ENCODE measurements around the gene PPP2R5C.

Gene PPP2R5C

DNA sequence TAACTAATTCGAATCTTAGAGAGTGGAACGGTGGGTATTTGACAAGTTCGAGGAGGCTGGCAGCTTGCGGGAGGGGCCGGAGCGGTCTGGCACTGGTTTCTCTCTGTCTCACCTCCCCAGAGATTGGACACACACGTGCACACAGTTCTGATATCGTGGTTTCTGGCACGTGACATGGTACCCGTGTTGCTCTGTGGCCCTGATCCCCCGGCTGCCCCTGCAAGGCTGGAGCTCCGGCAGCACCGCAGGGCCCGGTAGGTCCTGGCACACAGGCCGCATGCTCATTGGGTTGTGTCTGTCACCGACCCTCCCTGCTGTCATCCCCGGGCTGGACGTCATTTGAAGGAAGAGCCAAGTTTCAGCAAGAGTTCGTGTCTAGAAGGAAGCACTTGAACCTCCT lies 82.7 kb downstream of the PPP2R5C start:
- no peak for DNase-seq

- DNase-seq, result no peak
Observed at GRCh38 chr14:101844751-101845150, 83.2 kb downstream of the PPP2R5C start.

DNA sequence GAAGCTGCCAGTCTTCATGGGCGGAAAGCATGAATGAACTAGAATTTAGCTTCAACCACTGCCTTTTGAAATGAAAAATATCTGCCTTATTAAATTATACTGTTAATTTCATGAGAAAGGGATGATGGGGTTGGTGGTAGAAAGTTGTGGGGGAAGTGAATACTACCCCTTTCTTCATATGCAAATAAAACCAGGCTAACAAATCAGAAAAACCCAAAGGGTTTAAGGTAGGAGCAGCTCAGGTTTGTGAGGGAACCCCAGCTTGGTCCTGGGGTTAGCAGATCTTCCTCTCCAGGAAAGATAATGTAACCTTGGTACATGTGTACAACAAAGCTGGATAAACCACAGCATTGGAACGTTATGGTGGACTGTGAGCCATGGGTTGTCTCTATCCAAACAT lies 84.0 kb downstream of the PPP2R5C start:
- DNase-seq, result no peak

GRCh38 chr14:101845896-101846295 lies 84.4 kb downstream of the PPP2R5C start:
- no peak for DNase-seq

DNA sequence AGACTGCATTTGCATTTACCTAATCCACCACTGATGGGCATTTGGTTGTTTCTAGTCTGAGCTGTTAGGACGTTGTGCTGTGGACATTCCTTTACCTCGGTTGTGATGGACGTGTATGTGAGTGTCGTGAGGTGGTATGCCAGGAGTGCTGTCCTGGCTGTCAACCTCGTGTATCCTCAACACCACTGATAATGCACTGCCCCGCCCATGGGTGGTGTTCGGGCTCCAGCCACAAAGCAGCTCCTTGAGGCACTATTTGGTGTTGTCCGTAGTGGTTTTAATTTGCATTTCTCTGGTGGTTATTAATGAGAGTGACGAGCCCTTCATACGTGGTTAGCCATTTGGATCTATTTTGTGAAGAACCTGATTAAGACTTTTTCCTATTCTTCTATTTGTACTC lies 87.6 kb downstream of the PPP2R5C start:
- DNase-seq, result no peak

- no peak for DNase-seq
Observed at GRCh38 chr14:101849640-101850039, 88.1 kb downstream of the PPP2R5C start.

DNA sequence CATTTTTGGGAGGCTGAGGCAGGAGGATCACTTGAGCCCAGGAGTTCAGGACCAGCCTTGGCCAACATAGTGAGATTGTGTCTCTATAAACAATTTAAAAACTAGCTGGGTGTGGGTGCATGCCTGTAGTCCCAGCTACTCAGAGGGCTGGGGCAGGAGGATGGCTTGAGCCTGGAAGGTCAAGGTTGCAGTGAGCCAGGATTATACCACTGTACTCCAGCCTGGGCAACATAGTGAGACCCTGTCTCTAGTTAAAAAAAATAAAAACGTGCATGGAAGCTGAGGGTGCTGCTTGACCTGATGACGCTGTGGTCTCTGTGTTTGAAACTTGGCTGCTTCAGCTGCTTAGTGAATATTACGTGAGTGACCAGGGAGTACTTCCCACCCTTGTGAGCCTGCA lies 89.7 kb downstream of the PPP2R5C start:
- no peak for DNase-seq

DNA sequence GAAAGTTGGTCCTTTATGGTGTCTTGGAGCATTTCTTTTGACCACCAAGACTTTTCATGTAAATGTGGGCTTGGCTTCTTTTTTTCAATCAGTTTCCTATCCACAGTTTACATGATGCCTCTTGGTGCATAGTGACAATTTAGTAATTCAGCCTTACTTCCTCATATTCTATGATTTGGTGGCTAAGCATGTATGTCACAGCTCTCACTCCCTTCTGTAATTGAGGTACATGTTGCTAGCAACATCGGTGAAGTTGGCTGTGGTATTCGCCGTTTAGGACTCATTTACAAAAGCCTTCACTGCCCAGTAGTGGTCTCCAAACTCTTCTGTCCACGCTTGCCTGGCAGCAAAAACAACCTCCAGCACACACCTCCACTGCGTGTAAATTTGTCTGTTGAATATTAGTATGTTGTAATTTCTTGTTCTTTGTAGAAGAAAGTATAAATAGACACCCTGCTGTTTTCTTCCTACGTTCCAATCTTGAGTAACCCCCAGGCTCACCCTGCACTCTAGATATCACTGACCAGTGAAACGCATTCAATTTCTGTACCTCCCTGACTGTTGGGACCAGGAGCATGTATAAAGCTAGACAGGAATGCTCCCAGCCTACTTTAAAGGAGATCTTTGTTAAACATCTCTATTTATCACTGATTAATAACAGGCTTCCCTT lies 90.4 kb downstream of the PPP2R5C start:
- DNase-seq, result no peak

DNA sequence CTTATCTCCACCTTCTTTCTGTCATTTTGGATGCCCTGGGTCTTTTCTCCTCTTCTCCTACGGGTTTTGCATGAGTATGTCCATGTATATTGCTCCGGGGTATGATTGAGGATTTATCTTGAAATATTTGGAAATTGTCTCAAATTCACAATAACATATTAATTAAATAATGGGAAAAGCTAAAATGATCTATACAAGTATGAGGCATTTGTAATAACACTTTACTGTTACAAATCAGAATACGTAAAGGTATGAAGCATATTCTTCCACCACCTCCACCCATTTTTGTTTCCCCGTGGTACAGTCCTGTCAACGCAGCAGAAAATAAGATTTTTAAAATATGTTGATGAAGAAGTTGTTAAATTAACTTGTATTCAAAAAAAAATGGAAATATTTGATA lies 91.3 kb downstream of the PPP2R5C start:
- no peak for DNase-seq

GRCh38 chr14:101853455-101854018 lies 92.0 kb downstream of the PPP2R5C start:
- no peak for DNase-seq

DNA sequence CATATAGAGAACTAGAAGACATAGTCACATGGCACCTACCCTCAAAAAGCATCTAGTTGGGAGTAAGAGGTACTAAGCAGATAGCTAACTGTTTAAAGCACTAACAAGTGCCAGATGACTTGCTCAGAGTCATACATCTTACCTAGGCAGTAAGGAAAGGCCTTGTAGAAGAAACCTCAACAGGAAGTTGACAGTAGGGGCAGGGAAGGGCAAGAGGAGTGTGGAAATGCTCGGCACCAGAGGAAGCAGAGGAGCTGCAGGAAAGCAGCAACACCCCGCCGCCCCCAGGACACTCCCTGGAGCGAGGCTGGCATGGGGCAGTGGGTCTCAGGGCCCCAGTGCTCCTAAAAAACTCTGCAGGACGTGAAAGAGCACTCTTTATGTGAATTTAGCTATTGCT lies 92.9 kb downstream of the PPP2R5C start:
- no peak for DNase-seq

GRCh38 chr14:101855958-101856357 lies 94.4 kb downstream of the PPP2R5C start:
- no peak for DNase-seq

- no peak for DNase-seq
Observed at GRCh38 chr14:101856536-101856935, 95.0 kb downstream of the PPP2R5C start.

GRCh38 chr14:101857226-101857625 lies 95.7 kb downstream of the PPP2R5C start:
- no peak for DNase-seq

GRCh38 chr14:101858791-101859537 lies 97.5 kb downstream of the PPP2R5C start:
- DNase-seq, result no peak

DNA sequence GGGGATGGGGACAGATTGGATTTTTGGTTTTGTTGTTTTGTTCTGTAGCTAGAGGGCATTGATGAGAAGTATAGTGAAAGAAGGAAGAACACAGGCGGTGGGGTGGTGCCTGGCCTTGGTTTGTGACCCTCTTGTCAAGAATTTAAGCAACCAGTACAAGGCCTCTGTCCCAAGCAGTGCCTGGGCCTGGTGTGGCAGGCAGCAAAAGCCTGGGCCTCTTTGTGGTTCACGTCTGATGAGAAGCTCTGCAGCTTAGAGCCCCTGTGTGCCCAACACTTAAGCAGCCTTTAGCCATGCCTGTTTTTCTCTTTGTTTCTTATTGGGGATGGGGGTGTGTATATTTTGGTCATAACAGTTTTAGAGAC lies 98.0 kb downstream of the PPP2R5C start:
- no peak for DNase-seq

GRCh38 chr14:101859958-101860357 lies 98.4 kb downstream of the PPP2R5C start:
- no peak for DNase-seq

GRCh38 chr14:101861464-101861863 lies 100.0 kb downstream of the PPP2R5C start:
- DNase-seq, result no peak

- DNase-seq, result no peak
Observed at GRCh38 chr14:101862177-101862576, 100.7 kb downstream of the PPP2R5C start.

GRCh38 chr14:101862711-101863110 lies 101.2 kb downstream of the PPP2R5C start:
- no peak for DNase-seq

DNA sequence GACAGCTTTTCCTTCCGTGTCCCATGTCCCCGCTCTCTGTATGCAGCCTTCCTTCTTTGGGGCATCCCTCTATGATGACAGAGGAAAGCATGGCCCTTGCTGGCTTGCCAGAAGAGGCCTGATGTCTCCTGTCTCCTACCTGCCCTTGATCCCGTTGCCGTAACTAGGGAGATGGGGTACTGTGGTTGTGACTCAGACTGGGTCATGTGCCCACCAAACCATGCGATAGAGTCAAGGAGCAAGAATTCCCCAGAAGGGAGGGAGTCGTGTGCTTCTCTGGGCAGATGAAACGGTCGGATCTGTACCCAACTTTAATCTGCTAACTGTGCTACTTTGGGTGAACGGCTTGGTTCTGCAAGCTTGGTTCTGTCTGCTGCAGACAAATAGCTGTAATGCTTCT lies 103.8 kb downstream of the PPP2R5C start:
- no peak for DNase-seq

GRCh38 chr14:101867854-101868253 lies 106.3 kb downstream of the PPP2R5C start:
- no peak for DNase-seq

GRCh38 chr14:101869217-101869616 lies 107.7 kb downstream of the PPP2R5C start:
- DNase-seq, result no peak

DNA sequence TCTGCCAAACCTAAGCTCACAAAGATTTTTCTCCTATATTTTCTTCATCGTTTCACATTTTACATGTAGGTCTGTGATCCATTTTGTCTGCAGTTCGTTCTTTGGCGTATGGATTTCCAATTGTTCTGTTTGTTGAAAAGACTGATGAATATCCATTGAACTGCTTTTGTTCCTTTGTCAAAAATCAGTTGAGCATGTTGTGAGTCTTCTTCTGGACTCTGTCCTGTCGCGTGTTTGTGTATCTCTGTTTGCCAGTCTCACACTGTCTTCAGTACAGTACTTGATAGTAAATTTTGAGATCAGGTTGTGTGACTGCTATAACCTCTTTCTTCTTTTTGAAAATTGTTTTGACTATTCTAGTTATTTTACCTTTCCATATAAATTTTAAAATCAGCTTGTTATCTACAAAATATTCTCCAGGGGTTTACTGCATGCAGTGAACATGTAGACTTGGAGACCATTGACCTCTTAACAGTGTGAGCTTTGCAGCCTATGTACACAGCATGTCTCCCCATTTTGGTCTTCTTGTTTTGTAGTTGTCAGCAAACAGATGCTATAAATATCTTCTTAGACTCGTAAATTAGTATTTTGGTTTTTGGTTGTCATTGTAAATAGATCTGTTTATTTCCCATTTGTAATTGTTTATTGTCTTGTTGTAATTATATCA lies 108.9 kb downstream of the PPP2R5C start:
- DNase-seq, result no peak
